Keratinocyte (primary cell): Measurements from ENCODE around the gene STXBP5L.

Experiments
- CTCF ChIP-seq, 3 experiments: IDR thresholded peaks in 1 of 3; conservative IDR thresholded peaks in 1 of 3; optimal IDR thresholded peaks in 1 of 3; 2 replicates in 2 of 3; 3 replicates in 1 of 3; pipeline versions ENCODE3 to v1.5.1; 2011; ENCODE audit warnings: low read length in 3 of 3, mild to moderate bottlenecking in 3 of 3, moderate library complexity in 2 of 3, control low read depth in 1 of 3, inconsistent platforms in 1 of 3; ENCODE audit not compliant: insufficient read depth in 2 of 3; ENCODE audit errors: extremely low read depth in 1 of 3
- EZH2 ChIP-seq: IDR thresholded peaks from one replicate; pipeline ENCODE4 v1.6.1; 2012; ENCODE audit warnings: inconsistent platforms, mild to moderate bottlenecking, low read length, moderate library complexity

- TF ChIP-seq CTCF (optimal IDR thresholded peaks at IDR 0.05 in 1 of 3, IDR thresholded peaks at IDR 0.05 in 1 of 3, conservative IDR thresholded peaks at IDR 0.05 in 1 of 3; ENCODE audit: extremely low read depth in 1 of 3, insufficient read depth in 2 of 3, low read length in 3 of 3) (no peak), EZH2 (peak; percentile 80)
Observed at GRCh38 chr3:120908795-120909601, 993 bp downstream of the STXBP5L start.
